ENCODE measurements around the gene SLC2A10.
A peak's percentile ranks its signal among the peaks of the same experiment; 100 is the strongest.

The SLC2A10 gene

GRCh38 chr20:46682063-46682821 lies 27.2 kb upstream of the SLC2A10 start:
- no peak for DNase-seq

- no peak for DNase-seq
Measured at GRCh38 chr20:46683011-46683667, 26.3 kb upstream of the SLC2A10 start.

- DNase-seq, result no peak
Measured at GRCh38 chr20:46683668-46683938, 25.8 kb upstream of the SLC2A10 start.

- DNase-seq, result no peak
Measured at GRCh38 chr20:46683939-46684750, 25.3 kb upstream of the SLC2A10 start.

- DNase-seq, result no peak
Measured at GRCh38 chr20:46688151-46689081, 21.0 kb upstream of the SLC2A10 start.

GRCh38 chr20:46689082-46689753 lies 20.2 kb upstream of the SLC2A10 start, which contains the start of gene TP53RK:
TP53RK (minus strand) TSS chr20:46689444; CDS start chr20:46689414, 30 bp downstream.
- DNase-seq, result peak; percentile 87

- DNase-seq, result no peak
Measured at GRCh38 chr20:46689754-46690085, 19.7 kb upstream of the SLC2A10 start.

- no peak for DNase-seq
Measured at GRCh38 chr20:46690219-46691106, 19.0 kb upstream of the SLC2A10 start.

- DNase-seq, result no peak
Measured at GRCh38 chr20:46691196-46691595, 18.3 kb upstream of the SLC2A10 start.

- no peak for DNase-seq
Measured at GRCh38 chr20:46694484-46694883, 15.0 kb upstream of the SLC2A10 start.

GRCh38 chr20:46695892-46696291 lies 13.6 kb upstream of the SLC2A10 start:
- no peak for DNase-seq

- no peak for DNase-seq
Measured at GRCh38 chr20:46696791-46697279, 12.6 kb upstream of the SLC2A10 start.

- DNase-seq, result no peak
Measured at GRCh38 chr20:46698788-46699187, 10.7 kb upstream of the SLC2A10 start.

- no peak for DNase-seq
Measured at GRCh38 chr20:46699651-46700359, 9.6 kb upstream of the SLC2A10 start.

- DNase-seq, result no peak
Measured at GRCh38 chr20:46700481-46700880, 9.0 kb upstream of the SLC2A10 start.

GRCh38 chr20:46701057-46701456 lies 8.4 kb upstream of the SLC2A10 start:
- no peak for DNase-seq

GRCh38 chr20:46701556-46701955 lies 7.9 kb upstream of the SLC2A10 start:
- no peak for DNase-seq

- no peak for DNase-seq
Measured at GRCh38 chr20:46701986-46702385, 7.5 kb upstream of the SLC2A10 start.

GRCh38 chr20:46702447-46703203 lies 6.8 kb upstream of the SLC2A10 start:
- DNase-seq, result no peak

- DNase-seq, result no peak
Measured at GRCh38 chr20:46703435-46703834, 6.0 kb upstream of the SLC2A10 start.

Measured in activated CD4-positive, alpha-beta T cell treated with anti-CD3 and anti-CD28 coated beads for 1 hour (primary cell).